ENCODE measurements around the gene DYSF. TPM values are rescaled to one million over a fixed set of nuclear protein-coding genes. Genes with fewer than 3 reads are reported as not detected.

The DYSF gene
- polyA plus RNA-seq, 1 donor from 2014 or later: 0.04 TPM

GRCh38 chr2:71530641-71531332, 77.4 kb downstream of the DYSF start:
- Histone ChIP-seq H3F3A (ENCODE audit: insufficient read depth, low read length, poor library complexity, severe bottlenecking) (no peaks in the 10 kb centered on the region), H2AFZ (ENCODE audit: low read depth, low read length) (no peak overlapping the region), H3K9me2 (ENCODE audit: insufficient read depth, low read length) (no peaks in the 10 kb centered on the region), H3K9ac (ENCODE audit: low read length) (no peak overlapping the region), H3K27ac (ENCODE audit: low read length) (no peak overlapping the region), H3K79me2 (replicated peaks; ENCODE audit: insufficient read depth, low read length) (no peaks in the 10 kb centered on the region), H3K4me3 (ENCODE audit: low read length) (no peak overlapping the region), H3K27me3 (ENCODE audit: insufficient read depth, low read depth, low read length) (no peaks in the 10 kb centered on the region), H4K20me1 (ENCODE audit: insufficient read depth) (no peaks in the 10 kb centered on the region), H3K4me2 (ENCODE audit: low read length) (no peak overlapping the region), H3K36me3 (ENCODE audit: insufficient read depth, low read length) (no peaks in the 10 kb centered on the region), H3K9me3 (ENCODE audit: low read length) (no peaks in the 10 kb centered on the region)
- no peak for TF ChIP-seq EZH2 (IDR thresholded peaks at IDR 0.05; ENCODE audit: borderline replicate concordance, insufficient read depth, low read length, poor library complexity, severe bottlenecking)
- peak; percentile 81 for TF ChIP-seq RAD21 (conservative IDR thresholded peaks at IDR 0.05)
- TF ChIP-seq SMC3 (conservative IDR thresholded peaks at IDR 0.05; ENCODE audit: poor library complexity): peak; percentile 81
- TF ChIP-seq, protein P1, sequence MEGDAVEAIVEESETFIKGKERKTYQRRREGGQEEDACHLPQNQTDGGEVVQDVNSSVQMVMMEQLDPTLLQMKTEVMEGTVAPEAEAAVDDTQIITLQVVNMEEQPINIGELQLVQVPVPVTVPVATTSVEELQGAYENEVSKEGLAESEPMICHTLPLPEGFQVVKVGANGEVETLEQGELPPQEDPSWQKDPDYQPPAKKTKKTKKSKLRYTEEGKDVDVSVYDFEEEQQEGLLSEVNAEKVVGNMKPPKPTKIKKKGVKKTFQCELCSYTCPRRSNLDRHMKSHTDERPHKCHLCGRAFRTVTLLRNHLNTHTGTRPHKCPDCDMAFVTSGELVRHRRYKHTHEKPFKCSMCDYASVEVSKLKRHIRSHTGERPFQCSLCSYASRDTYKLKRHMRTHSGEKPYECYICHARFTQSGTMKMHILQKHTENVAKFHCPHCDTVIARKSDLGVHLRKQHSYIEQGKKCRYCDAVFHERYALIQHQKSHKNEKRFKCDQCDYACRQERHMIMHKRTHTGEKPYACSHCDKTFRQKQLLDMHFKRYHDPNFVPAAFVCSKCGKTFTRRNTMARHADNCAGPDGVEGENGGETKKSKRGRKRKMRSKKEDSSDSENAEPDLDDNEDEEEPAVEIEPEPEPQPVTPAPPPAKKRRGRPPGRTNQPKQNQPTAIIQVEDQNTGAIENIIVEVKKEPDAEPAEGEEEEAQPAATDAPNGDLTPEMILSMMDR (IDR thresholded peaks at IDR 0.05; ENCODE audit: poor library complexity, severe bottlenecking): peak; percentile 79
- TF ChIP-seq POLR2AphosphoS5 (IDR thresholded peaks at IDR 0.05): no peak
- no peak for TF ChIP-seq MXI1 (conservative IDR thresholded peaks at IDR 0.05; ENCODE audit: poor library complexity, severe bottlenecking)
- no peak for TF ChIP-seq TAF1 (IDR thresholded peaks at IDR 0.05; ENCODE audit: low read depth)
- no peak for TF ChIP-seq EP300 (conservative IDR thresholded peaks at IDR 0.05; ENCODE audit: poor library complexity, severe bottlenecking)
- no peak for TF ChIP-seq REST (IDR thresholded peaks at IDR 0.05; ENCODE audit: borderline replicate concordance)

GRCh38 chr2:71531522-71532047, 78.2 kb downstream of the DYSF start:
- no peak overlapping the region for H3K9ac ChIP-seq (ENCODE audit: low read length)
- no peak overlapping the region for H2AFZ ChIP-seq (ENCODE audit: low read depth, low read length)
- no peak overlapping the region for H3K27ac ChIP-seq (ENCODE audit: low read length)
- H3K9me2 ChIP-seq (ENCODE audit: insufficient read depth, low read length): no peaks in the 10 kb centered on the region
- no peaks in the 10 kb centered on the region for H3F3A ChIP-seq (ENCODE audit: insufficient read depth, low read length, poor library complexity, severe bottlenecking)
- H3K27me3 ChIP-seq (ENCODE audit: insufficient read depth, low read depth, low read length): no peaks in the 10 kb centered on the region
- H3K4me2 ChIP-seq (ENCODE audit: low read length): no peak overlapping the region
- H3K4me3 ChIP-seq (ENCODE audit: low read length): no peak overlapping the region
- no peaks in the 10 kb centered on the region for H3K79me2 ChIP-seq (replicated peaks; ENCODE audit: insufficient read depth, low read length)
- TF ChIP-seq, protein P1 (IDR thresholded peaks at IDR 0.05; ENCODE audit: poor library complexity, severe bottlenecking): no peak
- TF ChIP-seq TAF1 (IDR thresholded peaks at IDR 0.05; ENCODE audit: low read depth): no peak
- TF ChIP-seq POLR2AphosphoS5 (IDR thresholded peaks at IDR 0.05): no peak
- no peak for TF ChIP-seq MXI1 (conservative IDR thresholded peaks at IDR 0.05; ENCODE audit: poor library complexity, severe bottlenecking)
- no peaks in the 10 kb centered on the region for H3K36me3 ChIP-seq (ENCODE audit: insufficient read depth, low read length)
- H3K9me3 ChIP-seq (ENCODE audit: low read length): no peaks in the 10 kb centered on the region
- H4K20me1 ChIP-seq (ENCODE audit: insufficient read depth): no peaks in the 10 kb centered on the region

Data from neural cell (in vitro differentiated cells).